Measurements from ENCODE around the gene MYO15B.

MYO15B gene

DNA sequence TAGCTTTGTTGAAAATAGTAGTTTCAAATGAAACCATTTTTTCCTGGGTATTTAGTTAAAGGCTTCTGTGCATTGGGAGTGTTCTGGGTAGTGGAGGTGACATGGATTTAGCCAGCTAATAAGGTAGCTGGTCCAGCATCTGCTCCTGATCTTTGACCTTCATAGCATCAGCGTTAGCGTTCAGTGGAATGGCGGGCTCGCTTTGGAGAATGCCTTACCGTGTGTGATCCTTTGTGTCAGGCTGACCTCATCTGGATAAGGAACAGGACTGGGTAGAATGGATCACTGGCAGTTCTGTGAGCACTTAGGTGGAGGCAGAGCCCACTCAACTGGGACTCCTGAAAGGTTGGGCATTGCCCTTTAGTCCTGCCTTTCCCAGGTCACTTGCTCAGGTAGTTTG lies 83.3 kb downstream of the MYO15B start:
- DNase-seq = no peak

GRCh38 chr17:75672011-75672410 lies 84.4 kb downstream of the MYO15B start:
- DNase-seq = no peak

GRCh38 chr17:75673487-75673886 lies 85.9 kb downstream of the MYO15B start:
- no peak for DNase-seq

Data from left hindlimb (tissue), 1 donor.